DND-41 (cell line): Measurements from ENCODE around the gene PSKH1.

Experiments
- ATAC-seq: fragments of 200-7000 bp; cut with Tn5 transposase; 3 replicates; pipeline ENCODE4 v1.9.1; 2021; ENCODE audit warnings: low read depth; ENCODE audit not compliant: insufficient read depth
- DNase-seq: peaks from one replicate; pipeline ENCODE4 v3.0.0-alpha.2; 2020
- H2AFZ ChIP-seq: 2 replicates; pipeline ENCODE4 v1.6.0; 2012; ENCODE audit warnings: low read depth, low read length
- H3K27ac ChIP-seq: 2 replicates; pipeline ENCODE4 v1.5.1; 2012; ENCODE audit warnings: low read length, inconsistent platforms
- H3K27me3 ChIP-seq: fragments of 200-600 bp; sonication (generic); 2 replicates; pipeline ENCODE4 v1.6.0; 2012; ENCODE audit warnings: low read length, mild to moderate bottlenecking, inconsistent platforms; ENCODE audit not compliant: insufficient read depth, poor library complexity
- H3K36me3 ChIP-seq: 2 replicates; pipeline ENCODE4 v1.5.1; 2012; ENCODE audit warnings: low read length, inconsistent platforms; ENCODE audit not compliant: insufficient read depth
- H3K4me1 ChIP-seq: 2 replicates; pipeline ENCODE4 v1.5.1; 2012; ENCODE audit warnings: mild to moderate bottlenecking, low read length; ENCODE audit not compliant: insufficient read depth
- H3K4me2 ChIP-seq: 2 replicates; pipeline ENCODE4 v1.6.0; 2012; ENCODE audit warnings: mild to moderate bottlenecking, moderate library complexity, low read length, inconsistent platforms; ENCODE audit not compliant: insufficient read depth
- H3K4me3 ChIP-seq, 2 experiments: fragments of 200-600 bp in 1 of 2; shearing (Covaris generic) in 1 of 2; 2 replicates each; pipeline ENCODE4 v1.5.1; 2012 to 2016; ENCODE audit warnings: inconsistent platforms in 2 of 2, low read length in 2 of 2, mild to moderate bottlenecking in 2 of 2, low read depth in 1 of 2, moderate library complexity in 1 of 2
- H3K79me2 ChIP-seq: 2 replicates; pipeline ENCODE4 v1.6.0; 2012; ENCODE audit warnings: low read length, inconsistent platforms; ENCODE audit not compliant: insufficient read depth
- H3K9ac ChIP-seq: 2 replicates; pipeline ENCODE4 v1.6.0; 2012; ENCODE audit warnings: low read depth, mild to moderate bottlenecking, inconsistent platforms, low read length, moderate library complexity
- H3K9me3 ChIP-seq: 2 replicates; pipeline ENCODE4 v1.5.1; 2012; ENCODE audit warnings: low read length, moderate library complexity, mild to moderate bottlenecking, inconsistent platforms; ENCODE audit not compliant: insufficient read depth, severe bottlenecking
- H4K20me1 ChIP-seq: 2 replicates; pipeline ENCODE4 v1.6.0; 2012; ENCODE audit warnings: low read length; ENCODE audit not compliant: insufficient read depth
- EZH2 ChIP-seq: IDR thresholded peaks from 3 replicates; pipeline ENCODE4 v1.6.1; 2012; ENCODE audit warnings: borderline replicate concordance, low read depth, mild to moderate bottlenecking, moderate library complexity, low read length, inconsistent platforms; ENCODE audit not compliant: severe bottlenecking
- TF ChIP-seq, protein P1 (sequence below): IDR thresholded peaks from 2 replicates; pipeline ENCODE4 v1.5.1; 2012; ENCODE audit warnings: borderline replicate concordance, low read length, moderate library complexity, mild to moderate bottlenecking; ENCODE audit not compliant: poor library complexity, severe bottlenecking; ENCODE audit errors: extremely low read depth

Gene PSKH1

DNA sequence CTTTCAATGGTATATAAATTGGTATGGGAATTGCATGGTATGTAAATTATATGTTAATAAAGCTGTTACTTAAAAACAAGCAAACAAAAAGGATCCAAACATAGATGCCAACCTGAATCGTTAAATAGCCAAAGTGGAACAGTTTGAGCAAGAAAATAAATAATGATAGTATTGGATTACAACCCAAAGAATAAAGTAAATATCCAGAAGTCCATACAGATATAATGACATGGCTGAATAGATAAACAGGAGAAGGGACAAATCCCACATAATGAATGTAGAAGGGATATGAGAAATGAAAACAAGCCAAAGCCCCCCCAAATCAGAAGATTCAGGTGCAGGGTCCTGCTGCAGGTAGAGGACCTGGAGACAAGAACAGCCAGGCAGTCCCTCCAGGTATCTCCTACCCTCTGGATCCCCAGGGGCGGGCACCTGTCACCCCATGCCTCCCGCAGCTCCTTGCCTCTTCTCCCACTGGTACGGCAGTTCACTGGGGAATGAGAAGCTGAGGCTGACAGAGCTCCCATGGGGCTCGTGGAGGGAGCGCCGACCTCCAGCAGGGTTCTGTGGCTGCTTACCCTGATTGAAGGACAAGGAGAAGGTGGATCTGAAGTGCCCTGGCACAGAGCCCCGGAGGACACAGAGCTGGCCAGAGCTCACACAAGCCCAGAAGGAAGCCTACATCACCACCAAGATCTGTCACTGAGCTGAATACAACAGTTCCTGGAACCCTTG, 60.8 kb downstream of the PSKH1 start:
- Histone ChIP-seq H3K9me3 (no peaks in the 10 kb centered on the region), H2AFZ (no peak overlapping the region), H4K20me1 (no peaks in the 10 kb centered on the region), H3K79me2 (no peaks in the 10 kb centered on the region), H3K4me1 (no peaks in the 10 kb centered on the region), H3K27me3 (no peaks in the 10 kb centered on the region), H3K4me2 (no peak overlapping the region), H3K4me3 (no peak overlapping the region), H3K9ac (no peak overlapping the region), H3K27ac (no peak overlapping the region), H3K36me3 (peaks cover 59% of the 10 kb centered on the region)
- DNase-seq (no peak), ATAC-seq (no peak)
- no peak for TF ChIP-seq EZH2
- TF ChIP-seq, protein P1, sequence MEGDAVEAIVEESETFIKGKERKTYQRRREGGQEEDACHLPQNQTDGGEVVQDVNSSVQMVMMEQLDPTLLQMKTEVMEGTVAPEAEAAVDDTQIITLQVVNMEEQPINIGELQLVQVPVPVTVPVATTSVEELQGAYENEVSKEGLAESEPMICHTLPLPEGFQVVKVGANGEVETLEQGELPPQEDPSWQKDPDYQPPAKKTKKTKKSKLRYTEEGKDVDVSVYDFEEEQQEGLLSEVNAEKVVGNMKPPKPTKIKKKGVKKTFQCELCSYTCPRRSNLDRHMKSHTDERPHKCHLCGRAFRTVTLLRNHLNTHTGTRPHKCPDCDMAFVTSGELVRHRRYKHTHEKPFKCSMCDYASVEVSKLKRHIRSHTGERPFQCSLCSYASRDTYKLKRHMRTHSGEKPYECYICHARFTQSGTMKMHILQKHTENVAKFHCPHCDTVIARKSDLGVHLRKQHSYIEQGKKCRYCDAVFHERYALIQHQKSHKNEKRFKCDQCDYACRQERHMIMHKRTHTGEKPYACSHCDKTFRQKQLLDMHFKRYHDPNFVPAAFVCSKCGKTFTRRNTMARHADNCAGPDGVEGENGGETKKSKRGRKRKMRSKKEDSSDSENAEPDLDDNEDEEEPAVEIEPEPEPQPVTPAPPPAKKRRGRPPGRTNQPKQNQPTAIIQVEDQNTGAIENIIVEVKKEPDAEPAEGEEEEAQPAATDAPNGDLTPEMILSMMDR, result no peak

DNA sequence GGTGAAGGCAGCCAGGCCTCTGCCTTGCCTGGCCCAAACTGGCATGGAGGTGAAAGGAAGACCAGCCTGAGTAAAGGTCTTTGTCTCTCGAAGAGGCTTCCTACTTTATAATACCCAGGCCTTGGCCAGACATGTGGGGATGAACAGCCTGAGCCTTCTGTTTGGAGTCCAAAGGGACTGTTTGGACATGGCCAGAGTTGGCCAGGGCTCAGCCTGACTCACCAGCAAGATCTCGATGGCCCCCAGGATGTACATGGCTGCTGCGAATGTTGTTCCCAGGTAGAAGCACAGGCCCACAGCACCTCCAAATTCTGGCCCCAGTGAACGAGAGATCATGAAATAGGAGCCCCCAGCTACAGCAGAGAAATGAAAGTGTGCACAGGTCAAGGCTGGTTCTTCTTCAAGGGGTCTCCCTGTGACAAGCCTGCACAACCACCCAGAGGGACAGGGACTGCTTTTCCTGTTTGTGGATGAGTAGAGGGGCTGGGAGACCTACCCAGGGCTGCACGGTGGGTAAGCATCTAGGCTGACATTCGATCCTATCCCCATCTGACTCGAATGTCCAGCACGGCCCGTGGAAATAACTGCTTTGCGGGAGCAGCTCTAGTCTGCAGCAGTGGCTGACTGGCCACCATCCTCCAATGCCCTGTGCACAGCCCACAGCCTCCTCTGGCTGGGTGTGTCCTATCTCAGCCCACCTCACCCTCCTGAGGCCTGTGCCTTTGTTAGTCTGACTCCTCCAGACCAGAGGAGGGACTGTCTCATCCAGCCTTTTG, 61.6 kb downstream of the PSKH1 start:
- no peak for TF ChIP-seq EZH2
- TF ChIP-seq, protein P1, result no peak
- H3K4me1 ChIP-seq, result no peaks in the 10 kb centered on the region
- no peak overlapping the region for H3K27ac ChIP-seq
- DNase-seq (no peak), ATAC-seq (no peak)
- no peak overlapping the region for H2AFZ ChIP-seq
- H3K27me3 ChIP-seq, result no peaks in the 10 kb centered on the region
- H3K36me3 ChIP-seq, result peaks cover 57% of the 10 kb centered on the region
- no peaks in the 10 kb centered on the region for H3K79me2 ChIP-seq
- H4K20me1 ChIP-seq, result no peaks in the 10 kb centered on the region
- no peak overlapping the region for H3K4me3 ChIP-seq
- H3K9ac ChIP-seq, result no peak overlapping the region
- no peaks in the 10 kb centered on the region for H3K9me3 ChIP-seq
- no peak overlapping the region for H3K4me2 ChIP-seq

DNA sequence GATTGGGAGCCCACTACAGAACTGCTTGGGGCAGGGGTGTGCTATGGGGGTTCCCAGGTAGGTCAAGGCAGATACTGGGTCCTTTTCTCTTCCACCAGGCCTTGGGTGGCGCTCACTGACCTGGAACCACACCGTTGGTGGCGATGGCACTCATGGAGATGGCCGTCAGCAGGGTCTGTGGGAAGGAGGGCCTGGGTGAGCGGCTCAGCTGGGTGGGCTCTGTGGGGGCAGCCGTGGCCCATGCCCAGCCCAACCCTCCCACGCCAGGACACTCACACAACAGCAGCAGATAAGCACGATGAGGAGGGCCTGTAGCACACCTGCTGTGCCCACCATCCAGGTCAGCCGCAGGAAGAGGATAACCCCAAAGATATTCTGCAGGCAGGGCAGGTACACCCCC, 64.6 kb downstream of the PSKH1 start:
- Histone ChIP-seq H3K9ac (no peak overlapping the region), H2AFZ (no peak overlapping the region), H4K20me1 (no peaks in the 10 kb centered on the region), H3K4me2 (no peak overlapping the region), H3K4me3 (no peak overlapping the region), H3K36me3 (peaks cover 57% of the 10 kb centered on the region), H3K27me3 (no peaks in the 10 kb centered on the region), H3K27ac (no peak overlapping the region), H3K4me1 (no peaks in the 10 kb centered on the region), H3K9me3 (no peaks in the 10 kb centered on the region), H3K79me2 (no peaks in the 10 kb centered on the region)
- DNase-seq (no peak), ATAC-seq (no peak)
- TF ChIP-seq, protein P1, result no peak
- no peak for TF ChIP-seq EZH2
